Trophoblast cell (in vitro differentiated cells and primary cell): Measurements from ENCODE around the gene HTT.

Source experiments
- DNase-seq, 2 donors: peaks; one replicate each; pipeline ENCODE4 v3.0.0-alpha.2; 2016
- H2AFZ ChIP-seq: 2 replicates; pipeline ENCODE4 v1.6.1; 2013; ENCODE audit warnings: low read length, moderate library complexity, mild to moderate bottlenecking; ENCODE audit not compliant: insufficient read depth, poor library complexity
- H2AK5ac ChIP-seq: 2 replicates; pipeline ENCODE4 v1.6.1; 2013; ENCODE audit warnings: mild to moderate bottlenecking, low read length
- H2BK120ac ChIP-seq: 2 replicates; pipeline ENCODE4 v1.6.1; 2013; ENCODE audit warnings: low read length, mild to moderate bottlenecking, moderate library complexity; ENCODE audit not compliant: insufficient read depth, poor library complexity
- H2BK12ac ChIP-seq: 2 replicates; pipeline ENCODE4 v1.6.1; 2013; ENCODE audit warnings: mild to moderate bottlenecking, low read length, moderate library complexity
- H2BK5ac ChIP-seq: 2 replicates; pipeline ENCODE4 v1.6.1; 2013; ENCODE audit warnings: low read length, low read depth, moderate library complexity, mild to moderate bottlenecking; ENCODE audit not compliant: poor library complexity
- H3K14ac ChIP-seq: 2 replicates; pipeline ENCODE4 v1.6.1; 2013; ENCODE audit warnings: mild to moderate bottlenecking, low read length
- H3K18ac ChIP-seq: 2 replicates; pipeline ENCODE4 v1.6.1; 2013; ENCODE audit warnings: mild to moderate bottlenecking, low read length
- H3K23ac ChIP-seq: 2 replicates; pipeline ENCODE4 v1.6.1; 2013; ENCODE audit warnings: low read length
- H3K27ac ChIP-seq: 2 replicates; pipeline ENCODE4 v1.5.1; 2013; ENCODE audit warnings: low read depth, mild to moderate bottlenecking, inconsistent platforms, low read length, moderate library complexity
- H3K27me3 ChIP-seq: 2 replicates; pipeline ENCODE4 v1.6.1; 2013; ENCODE audit warnings: inconsistent platforms, mild to moderate bottlenecking, low read length, moderate library complexity; ENCODE audit not compliant: insufficient read depth
- H3K36me3 ChIP-seq, 2 experiments: 1 replicate in 1 of 2; 2 replicates in 1 of 2; pipeline ENCODE4 v1.6.1; 2013; ENCODE audit warnings: low read length in 2 of 2, mild to moderate bottlenecking in 2 of 2, moderate library complexity in 1 of 2; ENCODE audit not compliant: insufficient read depth in 2 of 2, control insufficient read depth in 1 of 2
- H3K4ac ChIP-seq: 2 replicates; pipeline ENCODE4 v1.6.1; 2013; ENCODE audit warnings: low read depth, mild to moderate bottlenecking, low read length, moderate library complexity
- H3K4me1 ChIP-seq, 2 experiments: 1 replicate in 1 of 2; 2 replicates in 1 of 2; pipeline ENCODE4 v1.6.1; 2013; ENCODE audit warnings: low read length in 2 of 2, mild to moderate bottlenecking in 2 of 2, moderate library complexity in 1 of 2; ENCODE audit not compliant: insufficient read depth in 2 of 2, control insufficient read depth in 1 of 2
- H3K4me2 ChIP-seq: 2 replicates; pipeline ENCODE4 v1.6.1; 2013; ENCODE audit warnings: inconsistent platforms, mild to moderate bottlenecking, low read length, moderate library complexity
- H3K4me3 ChIP-seq: 2 replicates; pipeline ENCODE4 v1.5.1; 2013; ENCODE audit warnings: mild to moderate bottlenecking, low read depth, low read length, inconsistent platforms
- H3K79me1 ChIP-seq: one replicate; pipeline ENCODE4 v1.6.1; 2013; ENCODE audit warnings: low read length
- H3K79me2 ChIP-seq: 2 replicates; pipeline ENCODE4 v1.6.1; 2013; ENCODE audit warnings: low read length, mild to moderate bottlenecking; ENCODE audit not compliant: control insufficient read depth, insufficient read depth, poor library complexity
- H3K9ac ChIP-seq: 2 replicates; pipeline ENCODE4 v1.6.1; 2013; ENCODE audit warnings: mild to moderate bottlenecking, low read length
- H3K9me3 ChIP-seq: 2 replicates; pipeline ENCODE4 v1.6.1; 2013; ENCODE audit warnings: low read depth, mild to moderate bottlenecking, control low read depth, inconsistent platforms, low read length; ENCODE audit not compliant: insufficient read depth
- H4K12ac ChIP-seq: 2 replicates; pipeline ENCODE4 v1.6.1; 2013; ENCODE audit warnings: low read depth, mild to moderate bottlenecking, low read length, moderate library complexity
- H4K8ac ChIP-seq: 2 replicates; pipeline ENCODE4 v1.6.1; 2013; ENCODE audit warnings: low read depth, mild to moderate bottlenecking, low read length, moderate library complexity
- H4K91ac ChIP-seq: one replicate; pipeline ENCODE4 v1.6.1; 2013; ENCODE audit warnings: low read depth, mild to moderate bottlenecking, low read length, moderate library complexity
- WGBS: extraction: QIAGEN DNeasy Blood & Tissue Kit; methylation state at CpG from one replicate; pipeline ENCODE4 v1.1.7; 2013; ENCODE audit warnings: missing lambda C conversion rate; ENCODE audit not compliant: insufficient read length, insufficient coverage; ENCODE audit errors: extremely low coverage; 5-methylcytosine and 5-hydroxymethylcytosine counted together

The HTT gene

DNA sequence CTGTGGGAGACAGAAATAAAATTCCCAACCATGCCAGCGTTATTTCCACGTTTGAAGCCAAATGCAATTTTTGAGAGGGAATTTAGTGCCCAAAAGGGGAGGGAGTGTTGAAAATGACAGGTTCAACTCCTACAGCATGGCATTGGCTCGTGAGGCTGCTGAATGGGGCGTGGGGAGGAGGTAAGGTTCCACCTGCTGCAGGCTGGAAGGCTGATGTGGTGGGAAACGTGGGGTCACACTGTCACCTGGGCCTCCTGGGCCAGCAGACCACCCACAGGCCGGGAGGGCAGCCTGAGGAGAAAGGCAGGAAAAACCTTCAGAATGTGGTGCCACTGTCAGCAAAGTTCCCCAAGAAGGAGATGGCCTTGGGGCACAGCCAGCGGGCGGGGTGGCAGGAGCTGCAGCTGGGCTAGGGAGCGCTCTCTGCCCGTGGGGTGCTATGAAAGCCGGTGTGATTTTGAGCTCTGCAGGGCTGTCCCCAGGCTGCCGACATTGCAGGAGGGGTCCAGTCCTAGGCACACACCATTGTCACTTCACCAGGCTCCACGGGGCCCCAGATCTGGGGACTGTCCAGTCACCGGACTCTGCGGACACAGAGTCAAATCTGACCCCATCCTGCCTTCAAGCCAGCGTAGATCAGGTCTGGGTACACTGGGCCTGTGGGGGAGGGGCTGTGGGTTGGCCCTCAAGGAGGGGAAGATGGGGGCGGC, 194.1 kb downstream of the HTT start:
- Histone ChIP-seq H2AK5ac (no peak overlapping the region), H2BK5ac (no peak overlapping the region), H3K79me1 (no peaks in the 10 kb centered on the region), H3K4me1 (peaks cover 0 to 6% of the 10 kb centered on the region in 2 experiments), H2BK120ac (no peak overlapping the region), H3K9me3 (no peaks in the 10 kb centered on the region), H4K91ac (no peak overlapping the region), H4K8ac (no peak overlapping the region), H2AFZ (no peak overlapping the region), H3K4ac (no peak overlapping the region), H3K23ac (no peak overlapping the region), H2BK12ac (no peak overlapping the region), H3K27ac (no peak overlapping the region), H3K9ac (no peak overlapping the region), H3K4me2 (no peak overlapping the region), H4K12ac (no peak overlapping the region), H3K14ac (no peak overlapping the region), H3K18ac (no peak overlapping the region), H3K27me3 (no peaks in the 10 kb centered on the region), H3K4me3 (no peak overlapping the region), H3K36me3 (no peaks in the 10 kb centered on the region), H3K79me2 (no peaks in the 10 kb centered on the region)
- WGBS: no CpG with 5 or more reads among the region's 17 CpGs
- no peak for DNase-seq

DNA sequence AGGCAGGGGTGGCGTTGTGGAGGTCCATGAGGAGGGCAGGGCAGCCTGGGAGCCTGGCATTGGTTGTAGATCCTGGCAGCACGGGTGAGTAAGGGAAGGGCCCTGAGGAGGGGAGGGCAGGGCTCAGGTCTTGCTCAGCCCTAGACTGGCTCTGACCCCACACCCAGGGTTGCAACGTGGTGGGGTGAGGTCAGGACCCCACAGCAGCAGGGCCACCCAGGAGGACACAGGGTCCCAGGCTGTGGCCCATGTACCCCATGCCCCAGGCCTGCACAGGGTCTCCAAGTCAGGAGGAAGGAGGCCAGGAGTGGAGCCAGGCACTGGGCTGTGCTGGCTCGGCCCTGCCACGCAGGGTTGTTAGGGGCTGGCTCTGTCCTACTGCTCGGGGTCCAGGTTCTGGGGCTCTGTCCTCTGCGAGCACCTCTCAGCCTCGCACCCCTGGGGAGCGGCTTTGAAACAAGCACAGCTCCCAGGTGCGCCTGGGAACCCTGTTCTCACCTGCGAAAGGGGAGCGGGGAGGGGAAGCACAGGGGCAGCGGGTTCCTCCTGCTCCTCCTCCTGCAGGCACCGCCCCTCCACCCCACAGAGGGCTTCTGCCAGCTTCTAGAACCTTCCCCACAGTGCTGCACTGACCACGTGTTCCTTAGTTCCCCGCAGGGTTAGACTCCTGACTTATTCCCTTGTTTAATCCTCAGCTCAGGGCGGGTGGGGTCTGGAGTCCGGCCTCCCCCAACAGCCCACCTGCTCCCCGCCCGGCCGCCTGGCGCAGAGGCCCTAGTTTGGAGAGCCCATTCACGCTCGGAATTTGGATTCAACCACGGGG, 194.8 kb downstream of the HTT start:
- peaks cover 0 to 6% of the 10 kb centered on the region in 2 experiments for H3K4me1 ChIP-seq
- no peak overlapping the region for H3K14ac ChIP-seq
- WGBS: no CpG with 5 or more reads among the region's 25 CpGs

DNA sequence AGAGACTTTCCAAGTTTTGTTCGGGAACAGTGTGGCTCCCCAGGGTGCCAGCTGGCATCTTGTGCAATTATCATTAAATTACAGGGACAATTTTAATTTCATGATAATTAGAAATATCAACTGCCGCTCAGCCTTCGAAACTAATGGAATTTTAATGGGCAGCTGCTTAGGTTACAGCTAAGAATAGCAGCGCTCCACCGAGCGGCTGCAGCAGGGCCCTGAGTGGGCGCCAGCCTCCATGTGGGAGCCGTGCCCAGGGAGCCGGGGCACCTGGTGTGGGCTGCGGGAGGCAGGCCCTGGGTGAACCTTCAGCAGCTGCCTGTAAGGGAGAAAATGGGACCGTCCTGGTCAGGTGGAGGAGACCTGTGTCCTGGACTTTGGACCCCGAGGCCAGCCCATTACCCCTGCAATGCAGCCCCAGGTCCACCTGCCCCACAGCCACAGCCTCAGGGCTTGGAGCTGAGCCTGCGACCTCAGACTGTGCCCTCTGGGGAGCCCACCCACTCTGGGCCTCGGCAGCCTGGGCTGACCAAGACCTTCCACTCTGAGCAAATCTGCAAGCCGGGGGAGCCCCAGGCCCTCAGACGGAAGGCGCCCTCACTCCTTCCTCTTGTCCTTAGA, 195.6 kb downstream of the HTT start:
- no peaks in the 10 kb centered on the region for H3K79me2 ChIP-seq
- no peaks in the 10 kb centered on the region for H3K79me1 ChIP-seq
- DNase-seq: no peak
- no peak overlapping the region for H3K4me2 ChIP-seq
- H3K23ac ChIP-seq: no peak overlapping the region
- H3K9me3 ChIP-seq: no peaks in the 10 kb centered on the region
- no peak overlapping the region for H2BK12ac ChIP-seq
- H4K12ac ChIP-seq: no peak overlapping the region
- H3K4ac ChIP-seq: no peak overlapping the region
- no peak overlapping the region for H3K27ac ChIP-seq
- no peaks in the 10 kb centered on the region for H3K27me3 ChIP-seq
- no peak overlapping the region for H4K8ac ChIP-seq
- H2AFZ ChIP-seq: no peak overlapping the region
- no peak overlapping the region for H3K14ac ChIP-seq
- H3K9ac ChIP-seq: no peak overlapping the region
- WGBS: no CpG with 5 or more reads among the region's 17 CpGs
- no peaks in the 10 kb centered on the region for H3K36me3 ChIP-seq
- no peak overlapping the region for H3K18ac ChIP-seq
- no peak overlapping the region for H4K91ac ChIP-seq
- H3K4me3 ChIP-seq: no peak overlapping the region
- peaks cover 0 to 6% of the 10 kb centered on the region in 2 experiments for H3K4me1 ChIP-seq
- H2BK120ac ChIP-seq: no peak overlapping the region
- H2AK5ac ChIP-seq: no peak overlapping the region
- H2BK5ac ChIP-seq: no peak overlapping the region

More for the DNA sequence above, 194.8 kb downstream of the HTT start:
- no peak overlapping the region for H3K9ac ChIP-seq
- no peak overlapping the region for H4K12ac ChIP-seq
- no peak overlapping the region for H3K23ac ChIP-seq
- no peak overlapping the region for H3K27ac ChIP-seq
- H3K79me2 ChIP-seq: no peaks in the 10 kb centered on the region
- no peak overlapping the region for H3K18ac ChIP-seq
- no peak overlapping the region for H3K4me2 ChIP-seq
- H3K36me3 ChIP-seq: no peaks in the 10 kb centered on the region
- no peak overlapping the region for H2AK5ac ChIP-seq
- H2BK12ac ChIP-seq: no peak overlapping the region
- no peak overlapping the region for H2BK5ac ChIP-seq
- no peak overlapping the region for H3K4me3 ChIP-seq
- no peak overlapping the region for H4K8ac ChIP-seq
- H4K91ac ChIP-seq: no peak overlapping the region
- no peak overlapping the region for H2AFZ ChIP-seq
- no peaks in the 10 kb centered on the region for H3K27me3 ChIP-seq
- no peak for DNase-seq
- no peak overlapping the region for H3K4ac ChIP-seq
- H3K9me3 ChIP-seq: no peaks in the 10 kb centered on the region
- H3K79me1 ChIP-seq: no peaks in the 10 kb centered on the region
- H2BK120ac ChIP-seq: no peak overlapping the region

DNA sequence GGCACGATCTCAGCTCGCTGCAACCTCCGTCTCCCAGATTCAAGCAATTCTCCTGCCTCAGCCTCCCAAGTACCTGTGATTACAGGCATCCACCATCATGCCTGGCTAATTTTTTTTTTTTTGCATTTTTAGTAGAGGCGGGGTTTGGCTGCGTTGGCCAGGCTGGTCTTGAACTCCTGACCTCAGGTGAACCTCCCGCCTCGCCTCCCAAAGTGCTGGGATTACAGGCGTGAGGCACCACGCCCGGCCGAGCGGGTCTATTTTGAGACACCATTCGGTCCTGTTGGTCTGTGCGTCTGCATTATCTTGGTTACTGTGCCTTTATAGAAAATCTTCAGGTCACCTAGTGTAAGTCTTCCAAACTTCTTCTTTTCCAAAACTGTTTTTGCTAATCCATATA, 196.7 kb downstream of the HTT start:
- no CpG with 5 or more reads among the region's 14 CpGs for WGBS
- H3K14ac ChIP-seq: no peak overlapping the region
- no peaks in the 10 kb centered on the region for H3K9me3 ChIP-seq
- H3K79me2 ChIP-seq: no peaks in the 10 kb centered on the region
- H3K4me1 ChIP-seq: peaks cover 0 to 6% of the 10 kb centered on the region in 2 experiments
- H2AK5ac ChIP-seq: no peak overlapping the region
- no peak overlapping the region for H3K23ac ChIP-seq
- no peak overlapping the region for H3K27ac ChIP-seq
- H2BK12ac ChIP-seq: no peak overlapping the region
- H3K4ac ChIP-seq: no peak overlapping the region
- no peak for DNase-seq
- no peak overlapping the region for H3K9ac ChIP-seq
- no peak overlapping the region for H3K4me3 ChIP-seq
- no peak overlapping the region for H2BK5ac ChIP-seq
- no peak overlapping the region for H4K12ac ChIP-seq
- H4K8ac ChIP-seq: no peak overlapping the region
- no peak overlapping the region for H2BK120ac ChIP-seq
- no peak overlapping the region for H4K91ac ChIP-seq
- no peak overlapping the region for H3K4me2 ChIP-seq
- H3K27me3 ChIP-seq: no peaks in the 10 kb centered on the region
- no peak overlapping the region for H2AFZ ChIP-seq
- H3K36me3 ChIP-seq: no peaks in the 10 kb centered on the region
- no peaks in the 10 kb centered on the region for H3K79me1 ChIP-seq
- no peak overlapping the region for H3K18ac ChIP-seq
